Ovary (tissue), 9 donors: ENCODE data around the gene EPS8L1. TPM values are rescaled to one million over a fixed set of nuclear protein-coding genes. Genes with fewer than 3 reads are reported as not detected.

ENCODE experiments used
- DNase-seq, 5 donors: peaks; one replicate each; pipeline ENCODE4 v3.0.0-alpha.2; 2019 to 2020
- H3K27ac ChIP-seq, 2 donors: fragments of 200-600 bp; one replicate each; pipeline versions ENCODE4 v1.5.1 to v1.8.0; 2019 to 2022
- H3K27me3 ChIP-seq: fragments of 200-600 bp; one replicate; pipeline ENCODE4 v1.8.0; 2022
- H3K36me3 ChIP-seq: fragments of 200-600 bp; sonication (generic); one replicate; pipeline ENCODE4 v1.5.1; 2019
- H3K4me1 ChIP-seq: one replicate; pipeline ENCODE4 v1.8.1; 2013; ENCODE audit warnings: mild to moderate bottlenecking, moderate library complexity; ENCODE audit not compliant: insufficient read depth
- H3K4me3 ChIP-seq: fragments of 200-600 bp; sonication (generic); one replicate; pipeline ENCODE4 v1.5.1; 2017
- H3K9me3 ChIP-seq, 2 donors: fragments of 200-600 bp in 1 of 2; sonication (generic) in 1 of 2; one replicate each; pipeline versions ENCODE4 v1.5.1 to v1.8.1; 2013 to 2019; ENCODE audit warnings: mild to moderate bottlenecking in 1 of 2, moderate library complexity in 1 of 2
- CTCF ChIP-seq, 3 donors: fragments of 450-650 bp in 2 of 3; fragments of 200-600 bp in 1 of 3; IDR thresholded peaks; one replicate each; pipeline versions ENCODE4 v1.5.1 to v1.8.0; 2016 to 2022; ENCODE audit warnings: antibody characterized with exemption in 3 of 3, mild to moderate bottlenecking in 1 of 3
- EP300 ChIP-seq: sonication (generic); formaldehyde crosslinking; IDR thresholded peaks from one replicate; pipeline ENCODE4 v1.6.1; 2017; ENCODE audit warnings: antibody characterized with exemption
- POLR2A ChIP-seq: fragments of 450-650 bp; IDR thresholded peaks from one replicate; pipeline ENCODE4 v1.6.1; 2017; ENCODE audit warnings: antibody characterized with exemption, mild to moderate bottlenecking, moderate library complexity
- WGBS, 3 donors: extraction: QIAGEN DNeasy Blood & Tissue Kit in 1 of 3; methylation state at CpG; one replicate each; pipeline versions ENCODE4 v1.1.5 to v1.1.7; 2013 to 2017; 5-methylcytosine and 5-hydroxymethylcytosine counted together
- intact Hi-C, 4 donors: fragments of 100-400 bp; cut with DNase I; formaldehyde crosslinking; loops; one replicate each; pipeline versions ENCODE4 v1.11.0 to v1.15.1; 2022 to 2023
- polyA plus RNA-seq, 2 donors: library from polyadenylated mRNA; stranded (reverse); fragments of 200-250 nt in 1 of 2; fragments of 350-450 nt in 1 of 2; fragmentation: Illumina TruSeq in 1 of 2; extraction: RNeasy Lipid Tissue Mini Kit (QIAGEN cat#74804) in 1 of 2; gene quantifications; one replicate each; pipeline ENCODE4 v1.2.3, GENCODE V29; 2013 to 2014
- total RNA-seq, 7 donors: library from RNA; depleted of rRNA in 2 of 7; stranded (reverse); fragments of >200 nt in 2 of 7; fragmentation: NEBNext Ultra II Directional in 3 of 7; extraction: Animal tissue kit (Norgen Biotek cat#: 25700) in 3 of 7; gene quantifications; one replicate each; pipeline versions ENCODE4 v1.1.0 to v1.2.4, GENCODE V29; 2016 to 2023
- donor health status: DM: no; HTN: no; CAD: no; lungs with moderate emphysema.
- donor health status: DM: no; HTN: no; CAD: no.
- donor health status: Bipolar disorder and iron deficiency.
- donor health status: DM: yes; HTN: yes; CAD: no.
- donor health status: DM: no; HTN: no; CAD: no.
- donor health status: DM: yes; HTN: yes; CAD: no.

EPS8L1 gene
- total and polyA plus RNA-seq, 9 donors: 0.87 to 142 (median 5.1) TPM

- no peak for TF ChIP-seq EP300
- no peak for TF ChIP-seq CTCF (IDR thresholded peaks at IDR 0.05)
- no peak for TF ChIP-seq POLR2A
- intact Hi-C loops: no loop called here
- H3K36me3 ChIP-seq: no peaks in the 10 kb centered on the region
These were observed 19.0 kb downstream of the EPS8L1 start for GRCh38 chr19:55094456-55095259.

GRCh38 chr19:55095260-55096060 lies 19.8 kb downstream of the EPS8L1 start:
- H3K36me3 ChIP-seq: no peaks in the 10 kb centered on the region
- no peaks in the 10 kb centered on the region for H3K27me3 ChIP-seq
- no peaks in the 10 kb centered on the region for H3K9me3 ChIP-seq
- no peak for DNase-seq
- TF ChIP-seq EP300 (no peak), CTCF (IDR thresholded peaks at IDR 0.05) (no peak), POLR2A (no peak)
- no peaks in the 10 kb centered on the region for H3K4me1 ChIP-seq
- no peak overlapping the region for H3K27ac ChIP-seq
- 81 to 85% (median 83%) methylated on average over 23 of the region's 23 CpGs for WGBS, 3 donors
- H3K4me3 ChIP-seq: no peak overlapping the region
- intact Hi-C loops: no loop called here

More at GRCh38 chr19:55094456-55095259, 19.0 kb downstream of the EPS8L1 start:
- Histone ChIP-seq H3K4me1 (no peaks in the 10 kb centered on the region), H3K4me3 (no peak overlapping the region), H3K27me3 (no peaks in the 10 kb centered on the region), H3K27ac (no peak overlapping the region), H3K9me3 (no peaks in the 10 kb centered on the region)
- no peak for DNase-seq
- 78 to 85% (median 82%) methylated on average over 32 of the region's 32 CpGs for WGBS, 3 donors

GRCh38 chr19:55096061-55096701 lies 20.5 kb downstream of the EPS8L1 start:
- no peak for TF ChIP-seq EP300
- no peak for TF ChIP-seq CTCF (IDR thresholded peaks at IDR 0.05)
- TF ChIP-seq POLR2A: no peak
- H3K27me3 ChIP-seq: no peaks in the 10 kb centered on the region
- H3K9me3 ChIP-seq: no peaks in the 10 kb centered on the region
- intact Hi-C loops: no loop called here
- no peak overlapping the region for H3K27ac ChIP-seq
- no peak overlapping the region for H3K4me3 ChIP-seq
- H3K4me1 ChIP-seq: no peaks in the 10 kb centered on the region
- no peak for DNase-seq
- WGBS, 3 donors: 78 to 82% (median 79%) methylated on average over 23 of the region's 23 CpGs
- no peaks in the 10 kb centered on the region for H3K36me3 ChIP-seq

GRCh38 chr19:55097864-55098715 lies 22.4 kb downstream of the EPS8L1 start:
- TF ChIP-seq POLR2A (no peak), CTCF (IDR thresholded peaks at IDR 0.05) (no peak), EP300 (no peak)
- Histone ChIP-seq H3K27ac (no peak overlapping the region), H3K36me3 (no peaks in the 10 kb centered on the region), H3K27me3 (no peaks in the 10 kb centered on the region), H3K4me1 (no peaks in the 10 kb centered on the region), H3K4me3 (no peak overlapping the region), H3K9me3 (no peaks in the 10 kb centered on the region)
- intact Hi-C loops: no loop called here
- no peak for DNase-seq
- 87 to 93% (median 88%) methylated on average over 22 to 23 of the region's 23 CpGs for WGBS, 3 donors
